WERI-Rb-1 (cell line): ENCODE results near the gene CDON.

Experiments
- DNase-seq: peaks from one replicate; pipeline ENCODE4 v3.0.0-alpha.2; 2020
- H3K27ac ChIP-seq: fragments of 250-450 bp; sonication (Bioruptor Pico); 2 replicates; pipeline ENCODE4 v1.5.1; 2020; ENCODE audit warnings: mild to moderate bottlenecking, moderate library complexity
- H3K27me3 ChIP-seq: fragments of 250-450 bp; sonication (Bioruptor Pico); 2 replicates; pipeline ENCODE4 v1.5.1; 2021; ENCODE audit warnings: mild to moderate bottlenecking, low read depth, moderate library complexity; ENCODE audit not compliant: insufficient read depth, severe bottlenecking
- H3K36me3 ChIP-seq: fragments of 250-450 bp; sonication (Bioruptor Pico); 2 replicates; pipeline ENCODE4 v1.5.1; 2020; ENCODE audit warnings: mild to moderate bottlenecking, moderate library complexity
- H3K4me3 ChIP-seq: 2 replicates; pipeline ENCODE4 v1.5.1; 2011; ENCODE audit warnings: low read depth, mild to moderate bottlenecking, control low read depth, low read length
- H3K9me3 ChIP-seq: fragments of 250-450 bp; sonication (Bioruptor Pico); 2 replicates; pipeline ENCODE4 v1.5.1; 2021; ENCODE audit warnings: mild to moderate bottlenecking, moderate library complexity; ENCODE audit not compliant: severe bottlenecking
- CTCF ChIP-seq: IDR thresholded peaks from 2 replicates; pipeline ENCODE4 v1.5.1; 2011; ENCODE audit warnings: low read depth, mild to moderate bottlenecking, control low read depth, inconsistent platforms, low read length

The CDON gene

GRCh38 chr11:125929445-125930075 is 133.1 kb downstream of the CDON start:
- Histone ChIP-seq H3K36me3 (no peaks in the 10 kb centered on the region), H3K27me3 (no peaks in the 10 kb centered on the region), H3K4me3 (no peak overlapping the region), H3K9me3 (no peaks in the 10 kb centered on the region), H3K27ac (no peak overlapping the region)
- no peak for DNase-seq
- TF ChIP-seq CTCF, result no peak

- Histone ChIP-seq H3K27me3 (no peaks in the 10 kb centered on the region), H3K36me3 (no peaks in the 10 kb centered on the region), H3K9me3 (no peaks in the 10 kb centered on the region), H3K27ac (no peak overlapping the region), H3K4me3 (no peak overlapping the region)
- DNase-seq, result no peak
- TF ChIP-seq CTCF, result no peak
Observed at GRCh38 chr11:125926682-125927081, 136.0 kb downstream of the CDON start.

- no peak for DNase-seq
- Histone ChIP-seq H3K9me3 (no peaks in the 10 kb centered on the region), H3K27ac (no peak overlapping the region), H3K4me3 (no peak overlapping the region), H3K27me3 (no peaks in the 10 kb centered on the region), H3K36me3 (no peaks in the 10 kb centered on the region)
- no peak for TF ChIP-seq CTCF
Observed at GRCh38 chr11:125925804-125926203, 136.9 kb downstream of the CDON start.

GRCh38 chr11:125925247-125925740 is 137.4 kb downstream of the CDON start:
- no peak for TF ChIP-seq CTCF
- H3K27ac ChIP-seq, result no peak overlapping the region
- no peak overlapping the region for H3K4me3 ChIP-seq
- DNase-seq, result no peak
- H3K27me3 ChIP-seq, result no peaks in the 10 kb centered on the region
- no peaks in the 10 kb centered on the region for H3K9me3 ChIP-seq
- no peaks in the 10 kb centered on the region for H3K36me3 ChIP-seq

- no peaks in the 10 kb centered on the region for H3K27me3 ChIP-seq
- H3K36me3 ChIP-seq, result no peaks in the 10 kb centered on the region
- no peaks in the 10 kb centered on the region for H3K9me3 ChIP-seq
- no peak overlapping the region for H3K27ac ChIP-seq
- H3K4me3 ChIP-seq, result no peak overlapping the region
- DNase-seq, result no peak
- TF ChIP-seq CTCF, result no peak
Observed at GRCh38 chr11:125924384-125925007, 138.2 kb downstream of the CDON start.
